ENCODE data around the gene REG4.

The REG4 gene

GRCh38 chr1:119797162-119797561, 14.1 kb downstream of the REG4 start:
- Histone ChIP-seq H3K4me3 (replicated peaks; ENCODE audit: insufficient read depth, low read length) (no peak overlapping the region), H3K27ac (replicated peaks) (no peak overlapping the region), H3K27me3 (ENCODE audit: insufficient read depth, poor library complexity, severe bottlenecking) (no peaks in the 10 kb centered on the region)
- no peak for DNase-seq (ENCODE audit: low read depth in 1 of 2, low spot score in 1 of 2)
- TF ChIP-seq CTCF (IDR thresholded peaks at IDR 0.05; ENCODE audit: insufficient read depth, low read length) (no peak), GABPA (IDR thresholded peaks at IDR 0.05; ENCODE audit: low read depth) (no peak), SPI1 (IDR thresholded peaks at IDR 0.05; ENCODE audit: borderline replicate concordance, low read depth) (no peak), POLR2AphosphoS5 (IDR thresholded peaks at IDR 0.05; ENCODE audit: low read depth) (no peak)
- TF ChIP-seq, protein P1, sequence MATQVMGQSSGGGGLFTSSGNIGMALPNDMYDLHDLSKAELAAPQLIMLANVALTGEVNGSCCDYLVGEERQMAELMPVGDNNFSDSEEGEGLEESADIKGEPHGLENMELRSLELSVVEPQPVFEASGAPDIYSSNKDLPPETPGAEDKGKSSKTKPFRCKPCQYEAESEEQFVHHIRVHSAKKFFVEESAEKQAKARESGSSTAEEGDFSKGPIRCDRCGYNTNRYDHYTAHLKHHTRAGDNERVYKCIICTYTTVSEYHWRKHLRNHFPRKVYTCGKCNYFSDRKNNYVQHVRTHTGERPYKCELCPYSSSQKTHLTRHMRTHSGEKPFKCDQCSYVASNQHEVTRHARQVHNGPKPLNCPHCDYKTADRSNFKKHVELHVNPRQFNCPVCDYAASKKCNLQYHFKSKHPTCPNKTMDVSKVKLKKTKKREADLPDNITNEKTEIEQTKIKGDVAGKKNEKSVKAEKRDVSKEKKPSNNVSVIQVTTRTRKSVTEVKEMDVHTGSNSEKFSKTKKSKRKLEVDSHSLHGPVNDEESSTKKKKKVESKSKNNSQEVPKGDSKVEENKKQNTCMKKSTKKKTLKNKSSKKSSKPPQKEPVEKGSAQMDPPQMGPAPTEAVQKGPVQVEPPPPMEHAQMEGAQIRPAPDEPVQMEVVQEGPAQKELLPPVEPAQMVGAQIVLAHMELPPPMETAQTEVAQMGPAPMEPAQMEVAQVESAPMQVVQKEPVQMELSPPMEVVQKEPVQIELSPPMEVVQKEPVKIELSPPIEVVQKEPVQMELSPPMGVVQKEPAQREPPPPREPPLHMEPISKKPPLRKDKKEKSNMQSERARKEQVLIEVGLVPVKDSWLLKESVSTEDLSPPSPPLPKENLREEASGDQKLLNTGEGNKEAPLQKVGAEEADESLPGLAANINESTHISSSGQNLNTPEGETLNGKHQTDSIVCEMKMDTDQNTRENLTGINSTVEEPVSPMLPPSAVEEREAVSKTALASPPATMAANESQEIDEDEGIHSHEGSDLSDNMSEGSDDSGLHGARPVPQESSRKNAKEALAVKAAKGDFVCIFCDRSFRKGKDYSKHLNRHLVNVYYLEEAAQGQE (IDR thresholded peaks at IDR 0.05; ENCODE audit: insufficient replicate concordance, low read depth): no peak

- no peaks in the 10 kb centered on the region for H3K27me3 ChIP-seq (ENCODE audit: insufficient read depth, poor library complexity, severe bottlenecking)
- H3K4me3 ChIP-seq (replicated peaks; ENCODE audit: insufficient read depth, low read length): no peak overlapping the region
- TF ChIP-seq, protein P1 (IDR thresholded peaks at IDR 0.05; ENCODE audit: insufficient replicate concordance, low read depth): no peak
- TF ChIP-seq SPI1 (IDR thresholded peaks at IDR 0.05; ENCODE audit: borderline replicate concordance, low read depth) (no peak), GABPA (IDR thresholded peaks at IDR 0.05; ENCODE audit: low read depth) (no peak), POLR2AphosphoS5 (IDR thresholded peaks at IDR 0.05; ENCODE audit: low read depth) (no peak), CTCF (IDR thresholded peaks at IDR 0.05; ENCODE audit: insufficient read depth, low read length) (no peak)
- no peak overlapping the region for H3K27ac ChIP-seq (replicated peaks)
- DNase-seq (ENCODE audit: low read depth in 1 of 2, low spot score in 1 of 2): no peak
Measured at GRCh38 chr1:119795261-119796200, 15.7 kb downstream of the REG4 start.

- Histone ChIP-seq H3K27me3 (ENCODE audit: insufficient read depth, poor library complexity, severe bottlenecking) (no peaks in the 10 kb centered on the region), H3K4me3 (replicated peaks; ENCODE audit: insufficient read depth, low read length) (no peak overlapping the region), H3K27ac (replicated peaks) (no peak overlapping the region)
- DNase-seq (ENCODE audit: low read depth in 1 of 2, low spot score in 1 of 2): no peak
- no peak for TF ChIP-seq CTCF (IDR thresholded peaks at IDR 0.05; ENCODE audit: insufficient read depth, low read length)
Measured at GRCh38 chr1:119794876-119795240, 16.4 kb downstream of the REG4 start.

All from HL-60 (cell line).